Measurements from ENCODE around the gene CLEC14A. TPM values are rescaled to one million over a fixed set of nuclear protein-coding genes. Genes with fewer than 3 reads are reported as not detected.
A peak's percentile ranks its signal among the peaks of the same experiment; 100 is the strongest.

CLEC14A gene
- total RNA-seq, 1 donor from 2014 or later = 0.17 TPM

DNA sequence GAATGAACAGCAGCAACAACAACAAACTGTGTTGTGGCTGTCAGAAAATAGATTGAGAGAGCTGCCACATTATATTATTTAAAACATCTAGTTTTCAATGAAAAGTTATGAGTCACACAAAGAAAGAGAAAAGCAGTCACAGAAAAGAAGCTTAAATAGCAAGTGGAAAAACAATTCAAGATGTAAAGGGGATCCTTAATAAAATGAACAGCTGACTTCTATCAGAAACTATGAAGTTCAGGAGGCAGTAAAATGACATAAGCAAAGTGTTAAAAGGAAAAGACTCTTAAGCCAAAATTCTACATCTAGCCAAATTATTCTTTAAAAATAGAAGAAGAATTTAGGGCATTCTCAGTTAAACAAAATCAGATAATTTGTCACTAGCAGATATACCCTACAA, 5.6 kb downstream of the CLEC14A start:
- Mint-ChIP-seq H3K4me3 (ENCODE audit: low read depth) (no peak overlapping the region), H3K27me3 (peaks cover 57% of the 10 kb centered on the region), H3K27ac (no peak overlapping the region), H3K9me3 (ENCODE audit: low read depth) (no peaks in the 10 kb centered on the region), H3K36me3 (ENCODE audit: insufficient read depth) (no peaks in the 10 kb centered on the region), H3K4me1 (ENCODE audit: low read depth) (peaks cover 1% of the 10 kb centered on the region)
- TF ChIP-seq, protein P1, sequence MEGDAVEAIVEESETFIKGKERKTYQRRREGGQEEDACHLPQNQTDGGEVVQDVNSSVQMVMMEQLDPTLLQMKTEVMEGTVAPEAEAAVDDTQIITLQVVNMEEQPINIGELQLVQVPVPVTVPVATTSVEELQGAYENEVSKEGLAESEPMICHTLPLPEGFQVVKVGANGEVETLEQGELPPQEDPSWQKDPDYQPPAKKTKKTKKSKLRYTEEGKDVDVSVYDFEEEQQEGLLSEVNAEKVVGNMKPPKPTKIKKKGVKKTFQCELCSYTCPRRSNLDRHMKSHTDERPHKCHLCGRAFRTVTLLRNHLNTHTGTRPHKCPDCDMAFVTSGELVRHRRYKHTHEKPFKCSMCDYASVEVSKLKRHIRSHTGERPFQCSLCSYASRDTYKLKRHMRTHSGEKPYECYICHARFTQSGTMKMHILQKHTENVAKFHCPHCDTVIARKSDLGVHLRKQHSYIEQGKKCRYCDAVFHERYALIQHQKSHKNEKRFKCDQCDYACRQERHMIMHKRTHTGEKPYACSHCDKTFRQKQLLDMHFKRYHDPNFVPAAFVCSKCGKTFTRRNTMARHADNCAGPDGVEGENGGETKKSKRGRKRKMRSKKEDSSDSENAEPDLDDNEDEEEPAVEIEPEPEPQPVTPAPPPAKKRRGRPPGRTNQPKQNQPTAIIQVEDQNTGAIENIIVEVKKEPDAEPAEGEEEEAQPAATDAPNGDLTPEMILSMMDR (IDR thresholded peaks at IDR 0.05; ENCODE audit: unreplicated experiment) = no peak
- DNase-seq (ENCODE audit: low spot score, unreplicated experiment) = no peak

DNA sequence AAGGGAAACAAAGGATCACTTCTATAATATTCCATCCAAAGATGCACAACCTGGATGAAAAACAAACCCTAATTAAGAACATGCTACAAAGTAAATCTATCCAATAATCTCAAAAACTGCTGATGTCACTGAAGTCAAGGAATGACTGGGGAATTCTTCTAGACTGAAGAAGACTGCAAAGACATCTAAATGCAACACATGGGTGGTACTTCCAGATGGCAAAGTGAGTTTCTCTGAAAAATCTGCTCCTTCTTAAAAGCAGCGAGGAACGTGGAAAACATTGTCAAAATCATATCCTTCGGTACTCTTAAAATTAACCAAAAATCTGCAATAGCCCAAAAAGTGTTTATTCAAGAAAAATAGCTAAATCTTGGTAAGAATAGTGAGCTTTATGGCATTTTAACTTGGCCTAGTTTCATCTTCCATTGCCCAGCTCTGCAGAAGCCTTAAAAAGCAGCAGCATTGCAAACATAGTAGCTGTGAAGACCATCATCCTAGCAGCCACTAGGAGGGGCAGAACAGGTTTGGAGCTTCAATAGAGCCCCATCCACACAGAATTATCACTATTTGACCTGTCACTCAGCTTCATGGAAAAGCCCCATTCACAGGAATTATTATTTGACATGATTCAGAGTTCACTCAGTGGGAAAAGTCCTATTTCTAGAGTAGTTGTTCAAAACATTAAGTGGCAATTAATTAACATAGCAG, 7.4 kb downstream of the CLEC14A start:
- no peak for DNase-seq (ENCODE audit: low spot score, unreplicated experiment)
- H3K4me3 Mint-ChIP-seq (ENCODE audit: low read depth) = no peak overlapping the region
- H3K4me1 Mint-ChIP-seq (ENCODE audit: low read depth) = no peaks in the 10 kb centered on the region
- peaks cover 41% of the 10 kb centered on the region for H3K27me3 Mint-ChIP-seq
- H3K36me3 Mint-ChIP-seq (ENCODE audit: insufficient read depth) = no peaks in the 10 kb centered on the region
- H3K9me3 Mint-ChIP-seq (ENCODE audit: low read depth) = no peaks in the 10 kb centered on the region
- TF ChIP-seq, protein P1 (IDR thresholded peaks at IDR 0.05; ENCODE audit: unreplicated experiment) = peak; percentile 39
- no peak overlapping the region for H3K27ac Mint-ChIP-seq

- Mint-ChIP-seq H3K27ac (no peak overlapping the region), H3K4me3 (ENCODE audit: low read depth) (no peak overlapping the region), H3K4me1 (ENCODE audit: low read depth) (no peaks in the 10 kb centered on the region), H3K9me3 (ENCODE audit: low read depth) (no peaks in the 10 kb centered on the region), H3K27me3 (peaks cover 19% of the 10 kb centered on the region), H3K36me3 (ENCODE audit: insufficient read depth) (no peaks in the 10 kb centered on the region)
- no peak for DNase-seq (ENCODE audit: low spot score, unreplicated experiment)
- TF ChIP-seq, protein P1 (IDR thresholded peaks at IDR 0.05; ENCODE audit: unreplicated experiment) = no peak
Measured at GRCh38 chr14:38243696-38244240, 12.1 kb downstream of the CLEC14A start.

GRCh38 chr14:38238878-38239277, 17.0 kb downstream of the CLEC14A start:
- Mint-ChIP-seq H3K4me1 (ENCODE audit: low read depth) (no peaks in the 10 kb centered on the region), H3K27ac (no peak overlapping the region), H3K36me3 (ENCODE audit: insufficient read depth) (no peaks in the 10 kb centered on the region), H3K9me3 (ENCODE audit: low read depth) (no peaks in the 10 kb centered on the region), H3K27me3 (peaks cover 4% of the 10 kb centered on the region), H3K4me3 (ENCODE audit: low read depth) (no peak overlapping the region)
- TF ChIP-seq, protein P1 (IDR thresholded peaks at IDR 0.05; ENCODE audit: unreplicated experiment) = no peak
- no peak for DNase-seq (ENCODE audit: low spot score, unreplicated experiment)

DNA sequence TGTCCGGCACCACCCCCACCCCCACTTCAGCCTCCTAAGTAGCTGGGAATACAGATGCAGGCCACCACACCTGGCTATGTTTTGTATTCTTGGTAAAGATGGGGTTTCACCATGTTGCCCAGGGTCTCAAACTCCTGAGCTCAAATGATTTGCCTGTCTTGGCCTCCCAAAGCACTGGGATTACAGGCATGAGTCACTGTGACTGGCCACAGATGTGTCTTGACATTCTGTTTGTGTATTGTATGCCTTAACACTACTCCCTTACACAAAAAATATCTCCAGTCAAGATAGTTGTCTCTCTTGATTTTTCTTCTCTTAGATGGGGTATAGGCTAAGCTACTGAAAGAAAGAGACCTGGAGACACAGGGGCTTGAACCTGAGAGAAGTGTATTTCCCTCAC, 17.6 kb downstream of the CLEC14A start:
- no peaks in the 10 kb centered on the region for H3K4me1 Mint-ChIP-seq (ENCODE audit: low read depth)
- no peak overlapping the region for H3K27ac Mint-ChIP-seq
- no peaks in the 10 kb centered on the region for H3K36me3 Mint-ChIP-seq (ENCODE audit: insufficient read depth)
- TF ChIP-seq, protein P1 (IDR thresholded peaks at IDR 0.05; ENCODE audit: unreplicated experiment) = no peak
- peaks cover 4% of the 10 kb centered on the region for H3K27me3 Mint-ChIP-seq
- no peaks in the 10 kb centered on the region for H3K9me3 Mint-ChIP-seq (ENCODE audit: low read depth)
- H3K4me3 Mint-ChIP-seq (ENCODE audit: low read depth) = no peak overlapping the region
- no peak for DNase-seq (ENCODE audit: low spot score, unreplicated experiment)
